ENCODE data around the gene LEF1.

LEF1 gene

GRCh38 chr4:108160741-108161352, 7.9 kb downstream of the LEF1 start:
- H3K9me3 ChIP-seq: no peaks in the 10 kb centered on the region
- H3K4me1 ChIP-seq: no peaks in the 10 kb centered on the region
- H3K4me3 ChIP-seq (ENCODE audit: low read depth, low read length): no peak overlapping the region
- no peak for TF ChIP-seq CTCF (IDR thresholded peaks at IDR 0.05; ENCODE audit: low read depth, low read length)
- peaks cover 91% of the 10 kb centered on the region for H3K27me3 ChIP-seq
- no peaks in the 10 kb centered on the region for H3K36me3 ChIP-seq
- DNase-seq: no peak

GRCh38 chr4:108159845-108160244, 8.9 kb downstream of the LEF1 start:
- DNase-seq: no peak
- Histone ChIP-seq H3K27me3 (peaks cover 91% of the 10 kb centered on the region), H3K36me3 (no peaks in the 10 kb centered on the region), H3K4me3 (ENCODE audit: low read depth, low read length) (no peak overlapping the region), H3K9me3 (no peaks in the 10 kb centered on the region), H3K4me1 (no peaks in the 10 kb centered on the region)
- no peak for TF ChIP-seq CTCF (IDR thresholded peaks at IDR 0.05; ENCODE audit: low read depth, low read length)

- Histone ChIP-seq H3K27me3 (peaks cover 87% of the 10 kb centered on the region), H3K9me3 (no peaks in the 10 kb centered on the region), H3K4me1 (no peaks in the 10 kb centered on the region), H3K36me3 (no peaks in the 10 kb centered on the region), H3K4me3 (ENCODE audit: low read depth, low read length) (no peak overlapping the region)
- TF ChIP-seq CTCF (IDR thresholded peaks at IDR 0.05; ENCODE audit: low read depth, low read length): no peak
- no peak for DNase-seq
Measured at GRCh38 chr4:108157655-108158054, 11.1 kb downstream of the LEF1 start.

GRCh38 chr4:108156391-108156790, 12.3 kb downstream of the LEF1 start:
- Histone ChIP-seq H3K36me3 (no peaks in the 10 kb centered on the region), H3K9me3 (no peaks in the 10 kb centered on the region), H3K4me3 (ENCODE audit: low read depth, low read length) (no peak overlapping the region), H3K4me1 (no peaks in the 10 kb centered on the region), H3K27me3 (peaks cover 87% of the 10 kb centered on the region)
- DNase-seq: no peak
- no peak for TF ChIP-seq CTCF (IDR thresholded peaks at IDR 0.05; ENCODE audit: low read depth, low read length)

- TF ChIP-seq CTCF (IDR thresholded peaks at IDR 0.05; ENCODE audit: low read depth, low read length): peak; percentile 54
- Histone ChIP-seq H3K27me3 (peaks cover 86% of the 10 kb centered on the region), H3K4me3 (ENCODE audit: low read depth, low read length) (no peak overlapping the region), H3K4me1 (no peaks in the 10 kb centered on the region), H3K9me3 (no peaks in the 10 kb centered on the region), H3K36me3 (no peaks in the 10 kb centered on the region)
- DNase-seq: peak; percentile 45
Measured at GRCh38 chr4:108155373-108155772, 13.4 kb downstream of the LEF1 start.

GRCh38 chr4:108152980-108153379, 15.8 kb downstream of the LEF1 start:
- DNase-seq: no peak
- peaks cover 83% of the 10 kb centered on the region for H3K27me3 ChIP-seq
- no peak overlapping the region for H3K4me3 ChIP-seq (ENCODE audit: low read depth, low read length)
- TF ChIP-seq CTCF (IDR thresholded peaks at IDR 0.05; ENCODE audit: low read depth, low read length): no peak
- no peaks in the 10 kb centered on the region for H3K4me1 ChIP-seq
- no peaks in the 10 kb centered on the region for H3K9me3 ChIP-seq
- H3K36me3 ChIP-seq: no peaks in the 10 kb centered on the region

Measured in BE2C (cell line).